K562 (cell line): ENCODE data around the gene PLCD1. TPM values are rescaled to one million over a fixed set of nuclear protein-coding genes. Genes with fewer than 3 reads are reported as not detected.

Experiments used
- E2F5 ChIP-seq: sonication (generic); formaldehyde crosslinking; IDR thresholded peaks from 2 replicates; pipeline ENCODE4 v1.8.0; 2022; ENCODE audit warnings: mild to moderate bottlenecking, missing genetic modification reagents
- FIP1L1 ChIP-seq: fragments of 200-400 bp; formaldehyde crosslinking; IDR thresholded peaks from 2 replicates; pipeline ENCODE4 v1.6.1; 2018; ENCODE audit warnings: mild to moderate bottlenecking, low read depth, low read length; ENCODE audit not compliant: poor library complexity, severe bottlenecking
- JUNB ChIP-seq: fragments of 450-650 bp; formaldehyde crosslinking; conservative IDR thresholded peaks from 2 replicates; pipeline ENCODE4 v1.4.0; 2020; ENCODE audit warnings: mild to moderate bottlenecking
- SIN3A ChIP-seq, 2 experiments: fragments of 150-350 bp in 1 of 2; IDR thresholded peaks; 2 replicates each; pipeline ENCODE4 v1.6.1; 2011 to 2016; ENCODE audit warnings: borderline replicate concordance in 2 of 2, low read depth in 2 of 2, low read length in 2 of 2, mild to moderate bottlenecking in 2 of 2, moderate library complexity in 2 of 2; ENCODE audit not compliant: control insufficient read depth in 1 of 2
- THRAP3 ChIP-seq: fragments of 450-650 bp; IDR thresholded peaks from 2 replicates; pipeline ENCODE4 v1.6.1; 2016; ENCODE audit warnings: mild to moderate bottlenecking, inconsistent platforms, borderline replicate concordance
- ZNF224 ChIP-seq: sonication (generic); formaldehyde crosslinking; IDR thresholded peaks from 2 replicates; pipeline ENCODE4 v1.8.0; 2022; ENCODE audit warnings: mild to moderate bottlenecking, missing genetic modification reagents
- ZNF431 ChIP-seq: sonication (generic); formaldehyde crosslinking; IDR thresholded peaks from 2 replicates; pipeline ENCODE4 v1.8.0; 2022; ENCODE audit warnings: mild to moderate bottlenecking, missing genetic modification reagents
- polyA plus RNA-seq, 8 experiments: library from polyadenylated mRNA; depleted of rRNA in 4 of 8; stranded (reverse) in 5 of 8; unstranded in 3 of 8; fragments of >200 nt; fragmentation: Nextera tagmentation in 2 of 8; fragmentation: Illumina TruSeq in 1 of 8; extraction: Ambion mirVana in 2 of 8; extraction: Trizol in 1 of 8; gene quantifications; 2 replicates each; pipeline versions ENCODE4 v1.2.1 to v1.2.3, GENCODE V29; 2011 to 2014; ENCODE audit warnings: inconsistent platforms in 1 of 8, missing spikeins in 1 of 8
- total RNA-seq, 7 experiments: library from RNA; depleted of rRNA in 6 of 7; stranded (reverse); fragments of >200 nt in 6 of 7; fragmentation: Illumina TruSeq in 2 of 7; extraction: Trizol in 2 of 7; gene quantifications; 2 replicates each; pipeline versions ENCODE4 v1.2.1 to v1.2.3, GENCODE V29; 2011 to 2021; ENCODE audit warnings: low replicate concordance in 1 of 7
- TF ChIP-seq, protein P1 (sequence below): IDR thresholded peaks from 2 replicates; pipeline ENCODE4 v1.6.1; 2016; ENCODE audit warnings: missing genetic modification characterization, missing compliant biosample characterization
- TF ChIP-seq, protein P2 (sequence below): fragments of 200-800 bp; sonication (Bioruptor generic); IDR thresholded peaks from 2 replicates; pipeline ENCODE4 v1.6.1; 2016; ENCODE audit warnings: missing genetic modification characterization, missing compliant biosample characterization
- TF ChIP-seq, protein P3 (sequence below), 2 experiments: fragments of 250-450 bp in 1 of 2; fragments of 450-650 bp in 1 of 2; sonication (Bioruptor Pico) in 1 of 2; IDR thresholded peaks; 2 replicates each; pipeline versions ENCODE4 v1.6.1 to v1.8.0; 2016 to 2021; ENCODE audit warnings: mild to moderate bottlenecking in 2 of 2, moderate library complexity in 2 of 2, missing compliant biosample characterization in 1 of 2, missing genetic modification characterization in 1 of 2

Gene PLCD1
- total and polyA plus RNA-seq, 9 of the 15 experiments (the other 6 are each of a cell fraction or from before 2014, with no cell fraction given) = 5.4 to 209 (median 116) TPM

DNA sequence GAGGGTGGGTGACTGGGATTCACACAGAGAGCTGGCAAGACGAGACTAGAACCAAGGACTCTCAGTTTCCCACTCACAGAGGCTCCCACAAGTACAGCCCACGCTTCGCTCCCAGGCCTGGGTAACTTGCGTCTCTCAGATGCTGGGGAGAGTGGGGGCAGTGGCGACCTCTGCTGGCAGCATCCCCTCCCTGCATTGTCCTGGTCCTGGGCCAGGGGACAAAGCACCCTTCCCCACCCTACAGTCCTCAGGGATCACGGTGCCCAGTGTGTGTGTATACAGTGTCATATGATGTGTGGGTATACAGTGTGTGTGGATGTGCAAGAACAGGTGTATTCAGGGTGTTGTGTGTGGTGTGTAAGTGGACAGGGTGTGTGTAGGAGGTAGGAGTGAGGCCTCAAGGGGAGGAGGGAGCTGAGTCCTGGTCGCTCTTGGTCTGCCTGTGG lies 26.0 kb downstream of the PLCD1 start (continued):
- no peak for TF ChIP-seq ZNF224 (CRISPR knock-in tag)
- TF ChIP-seq E2F5 (CRISPR knock-in tag) = 0 out of 2 replicates have a peak, but pooled peaks have one; percentile 53
- no peak for TF ChIP-seq ZNF431
- 0 out of 2 replicates have a peak, but pooled peaks have one; percentile 20 for TF ChIP-seq JUNB (CRISPR knock-in tag)
- TF ChIP-seq SIN3A (IDR thresholded peaks at IDR 0.05; ENCODE audit: borderline replicate concordance in 2 of 2, control insufficient read depth in 1 of 2, low read depth in 2 of 2, low read length in 2 of 2) = no peak
- no peak; the same call in 1 of the 2 replicates for TF ChIP-seq THRAP3
- TF ChIP-seq, protein P1, sequence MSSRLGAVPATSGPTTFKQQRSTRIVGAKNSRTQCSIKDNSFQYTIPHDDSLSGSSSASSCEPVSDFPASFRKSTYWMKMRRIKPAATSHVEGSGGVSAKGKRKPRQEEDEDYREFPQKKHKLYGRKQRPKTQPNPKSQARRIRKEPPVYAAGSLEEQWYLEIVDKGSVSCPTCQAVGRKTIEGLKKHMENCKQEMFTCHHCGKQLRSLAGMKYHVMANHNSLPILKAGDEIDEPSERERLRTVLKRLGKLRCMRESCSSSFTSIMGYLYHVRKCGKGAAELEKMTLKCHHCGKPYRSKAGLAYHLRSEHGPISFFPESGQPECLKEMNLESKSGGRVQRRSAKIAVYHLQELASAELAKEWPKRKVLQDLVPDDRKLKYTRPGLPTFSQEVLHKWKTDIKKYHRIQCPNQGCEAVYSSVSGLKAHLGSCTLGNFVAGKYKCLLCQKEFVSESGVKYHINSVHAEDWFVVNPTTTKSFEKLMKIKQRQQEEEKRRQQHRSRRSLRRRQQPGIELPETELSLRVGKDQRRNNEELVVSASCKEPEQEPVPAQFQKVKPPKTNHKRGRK (tag) = no peak
- TF ChIP-seq FIP1L1 = no peak
- TF ChIP-seq, protein P2, sequence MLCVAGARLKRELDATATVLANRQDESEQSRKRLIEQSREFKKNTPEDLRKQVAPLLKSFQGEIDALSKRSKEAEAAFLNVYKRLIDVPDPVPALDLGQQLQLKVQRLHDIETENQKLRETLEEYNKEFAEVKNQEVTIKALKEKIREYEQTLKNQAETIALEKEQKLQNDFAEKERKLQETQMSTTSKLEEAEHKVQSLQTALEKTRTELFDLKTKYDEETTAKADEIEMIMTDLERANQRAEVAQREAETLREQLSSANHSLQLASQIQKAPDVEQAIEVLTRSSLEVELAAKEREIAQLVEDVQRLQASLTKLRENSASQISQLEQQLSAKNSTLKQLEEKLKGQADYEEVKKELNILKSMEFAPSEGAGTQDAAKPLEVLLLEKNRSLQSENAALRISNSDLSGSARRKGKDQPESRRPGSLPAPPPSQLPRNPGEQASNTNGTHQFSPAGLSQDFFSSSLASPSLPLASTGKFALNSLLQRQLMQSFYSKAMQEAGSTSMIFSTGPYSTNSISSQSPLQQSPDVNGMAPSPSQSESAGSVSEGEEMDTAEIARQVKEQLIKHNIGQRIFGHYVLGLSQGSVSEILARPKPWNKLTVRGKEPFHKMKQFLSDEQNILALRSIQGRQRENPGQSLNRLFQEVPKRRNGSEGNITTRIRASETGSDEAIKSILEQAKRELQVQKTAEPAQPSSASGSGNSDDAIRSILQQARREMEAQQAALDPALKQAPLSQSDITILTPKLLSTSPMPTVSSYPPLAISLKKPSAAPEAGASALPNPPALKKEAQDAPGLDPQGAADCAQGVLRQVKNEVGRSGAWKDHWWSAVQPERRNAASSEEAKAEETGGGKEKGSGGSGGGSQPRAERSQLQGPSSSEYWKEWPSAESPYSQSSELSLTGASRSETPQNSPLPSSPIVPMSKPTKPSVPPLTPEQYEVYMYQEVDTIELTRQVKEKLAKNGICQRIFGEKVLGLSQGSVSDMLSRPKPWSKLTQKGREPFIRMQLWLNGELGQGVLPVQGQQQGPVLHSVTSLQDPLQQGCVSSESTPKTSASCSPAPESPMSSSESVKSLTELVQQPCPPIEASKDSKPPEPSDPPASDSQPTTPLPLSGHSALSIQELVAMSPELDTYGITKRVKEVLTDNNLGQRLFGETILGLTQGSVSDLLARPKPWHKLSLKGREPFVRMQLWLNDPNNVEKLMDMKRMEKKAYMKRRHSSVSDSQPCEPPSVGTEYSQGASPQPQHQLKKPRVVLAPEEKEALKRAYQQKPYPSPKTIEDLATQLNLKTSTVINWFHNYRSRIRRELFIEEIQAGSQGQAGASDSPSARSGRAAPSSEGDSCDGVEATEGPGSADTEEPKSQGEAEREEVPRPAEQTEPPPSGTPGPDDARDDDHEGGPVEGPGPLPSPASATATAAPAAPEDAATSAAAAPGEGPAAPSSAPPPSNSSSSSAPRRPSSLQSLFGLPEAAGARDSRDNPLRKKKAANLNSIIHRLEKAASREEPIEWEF = no peak
- TF ChIP-seq, protein P3, sequence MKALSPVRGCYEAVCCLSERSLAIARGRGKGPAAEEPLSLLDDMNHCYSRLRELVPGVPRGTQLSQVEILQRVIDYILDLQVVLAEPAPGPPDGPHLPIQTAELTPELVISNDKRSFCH (CRISPR knock-in tag; IDR thresholded peaks at IDR 0.05) = no peak
- TF ChIP-seq, protein P3 (tag; IDR thresholded peaks at IDR 0.05) = no peak
